K562 (cell line): ENCODE measurements around the gene QARS1. TPM values are rescaled to one million over a fixed set of nuclear protein-coding genes. Genes with fewer than 3 reads are reported as not detected.

ENCODE experiments used
- ARID3B ChIP-seq: fragments of 250-450 bp; sonication (Bioruptor Pico); IDR thresholded peaks from 2 replicates; pipeline ENCODE4 v1.4.0; 2020; ENCODE audit warnings: borderline replicate concordance
- KDM4B ChIP-seq, 2 experiments: fragments of 450-650 bp in 1 of 2; sonication (generic) in 1 of 2; IDR thresholded peaks; 2 replicates each; pipeline ENCODE4 v1.6.1; 2016 to 2017; ENCODE audit warnings: borderline replicate concordance in 2 of 2, antibody characterized with exemption in 1 of 2, low read depth in 1 of 2, mild to moderate bottlenecking in 1 of 2
- MEF2D ChIP-seq: conservative IDR thresholded peaks from 2 replicates; pipeline ENCODE4 v1.6.1; 2016; ENCODE audit warnings: low read depth, missing genetic modification characterization, missing compliant biosample characterization
- STAT5B ChIP-seq: fragments of 250-450 bp; sonication (Bioruptor Pico); IDR thresholded peaks from 2 replicates; pipeline ENCODE4 v1.8.0; 2021; ENCODE audit warnings: mild to moderate bottlenecking, inconsistent platforms
- ZNF764 ChIP-seq: fragments of 250-450 bp; sonication (Bioruptor Pico); IDR thresholded peaks from 2 replicates; pipeline ENCODE4 v1.4.0; 2020; ENCODE audit warnings: low read depth, mild to moderate bottlenecking, moderate library complexity
- ZSCAN32 ChIP-seq: fragments of 450-650 bp; formaldehyde crosslinking; IDR thresholded peaks from 2 replicates; pipeline ENCODE4 v1.4.0; 2020; ENCODE audit warnings: mild to moderate bottlenecking, moderate library complexity
- polyA plus RNA-seq, 8 experiments: library from polyadenylated mRNA; depleted of rRNA in 4 of 8; stranded (reverse) in 5 of 8; unstranded in 3 of 8; fragments of >200 nt; fragmentation: Nextera tagmentation in 2 of 8; fragmentation: Illumina TruSeq in 1 of 8; extraction: Ambion mirVana in 2 of 8; extraction: Trizol in 1 of 8; gene quantifications; 2 replicates each; pipeline versions ENCODE4 v1.2.1 to v1.2.3, GENCODE V29; 2011 to 2014; ENCODE audit warnings: inconsistent platforms in 1 of 8, missing spikeins in 1 of 8
- total RNA-seq, 7 experiments: library from RNA; depleted of rRNA in 6 of 7; stranded (reverse); fragments of >200 nt in 6 of 7; fragmentation: Illumina TruSeq in 2 of 7; extraction: Trizol in 2 of 7; gene quantifications; 2 replicates each; pipeline versions ENCODE4 v1.2.1 to v1.2.3, GENCODE V29; 2011 to 2021; ENCODE audit warnings: low replicate concordance in 1 of 7
- TF ChIP-seq, protein P1 (sequence below): fragments of 200-600 bp; sonication (generic); IDR thresholded peaks from one replicate; pipeline ENCODE4 v1.6.1; 2012; ENCODE audit warnings: mild to moderate bottlenecking, low read depth, low read length, inconsistent platforms
- TF ChIP-seq, protein P2 (sequence below): fragments of 450-650 bp; IDR thresholded peaks from 2 replicates; pipeline ENCODE4 v1.6.1; 2017; ENCODE audit warnings: antibody characterized with exemption, mild to moderate bottlenecking

The QARS1 gene
- total and polyA plus RNA-seq, 9 of the 15 experiments (the other 6 are each of a cell fraction or from before 2014, with no cell fraction given) = 148 to 310 (median 273) TPM

- TF ChIP-seq, protein P1, sequence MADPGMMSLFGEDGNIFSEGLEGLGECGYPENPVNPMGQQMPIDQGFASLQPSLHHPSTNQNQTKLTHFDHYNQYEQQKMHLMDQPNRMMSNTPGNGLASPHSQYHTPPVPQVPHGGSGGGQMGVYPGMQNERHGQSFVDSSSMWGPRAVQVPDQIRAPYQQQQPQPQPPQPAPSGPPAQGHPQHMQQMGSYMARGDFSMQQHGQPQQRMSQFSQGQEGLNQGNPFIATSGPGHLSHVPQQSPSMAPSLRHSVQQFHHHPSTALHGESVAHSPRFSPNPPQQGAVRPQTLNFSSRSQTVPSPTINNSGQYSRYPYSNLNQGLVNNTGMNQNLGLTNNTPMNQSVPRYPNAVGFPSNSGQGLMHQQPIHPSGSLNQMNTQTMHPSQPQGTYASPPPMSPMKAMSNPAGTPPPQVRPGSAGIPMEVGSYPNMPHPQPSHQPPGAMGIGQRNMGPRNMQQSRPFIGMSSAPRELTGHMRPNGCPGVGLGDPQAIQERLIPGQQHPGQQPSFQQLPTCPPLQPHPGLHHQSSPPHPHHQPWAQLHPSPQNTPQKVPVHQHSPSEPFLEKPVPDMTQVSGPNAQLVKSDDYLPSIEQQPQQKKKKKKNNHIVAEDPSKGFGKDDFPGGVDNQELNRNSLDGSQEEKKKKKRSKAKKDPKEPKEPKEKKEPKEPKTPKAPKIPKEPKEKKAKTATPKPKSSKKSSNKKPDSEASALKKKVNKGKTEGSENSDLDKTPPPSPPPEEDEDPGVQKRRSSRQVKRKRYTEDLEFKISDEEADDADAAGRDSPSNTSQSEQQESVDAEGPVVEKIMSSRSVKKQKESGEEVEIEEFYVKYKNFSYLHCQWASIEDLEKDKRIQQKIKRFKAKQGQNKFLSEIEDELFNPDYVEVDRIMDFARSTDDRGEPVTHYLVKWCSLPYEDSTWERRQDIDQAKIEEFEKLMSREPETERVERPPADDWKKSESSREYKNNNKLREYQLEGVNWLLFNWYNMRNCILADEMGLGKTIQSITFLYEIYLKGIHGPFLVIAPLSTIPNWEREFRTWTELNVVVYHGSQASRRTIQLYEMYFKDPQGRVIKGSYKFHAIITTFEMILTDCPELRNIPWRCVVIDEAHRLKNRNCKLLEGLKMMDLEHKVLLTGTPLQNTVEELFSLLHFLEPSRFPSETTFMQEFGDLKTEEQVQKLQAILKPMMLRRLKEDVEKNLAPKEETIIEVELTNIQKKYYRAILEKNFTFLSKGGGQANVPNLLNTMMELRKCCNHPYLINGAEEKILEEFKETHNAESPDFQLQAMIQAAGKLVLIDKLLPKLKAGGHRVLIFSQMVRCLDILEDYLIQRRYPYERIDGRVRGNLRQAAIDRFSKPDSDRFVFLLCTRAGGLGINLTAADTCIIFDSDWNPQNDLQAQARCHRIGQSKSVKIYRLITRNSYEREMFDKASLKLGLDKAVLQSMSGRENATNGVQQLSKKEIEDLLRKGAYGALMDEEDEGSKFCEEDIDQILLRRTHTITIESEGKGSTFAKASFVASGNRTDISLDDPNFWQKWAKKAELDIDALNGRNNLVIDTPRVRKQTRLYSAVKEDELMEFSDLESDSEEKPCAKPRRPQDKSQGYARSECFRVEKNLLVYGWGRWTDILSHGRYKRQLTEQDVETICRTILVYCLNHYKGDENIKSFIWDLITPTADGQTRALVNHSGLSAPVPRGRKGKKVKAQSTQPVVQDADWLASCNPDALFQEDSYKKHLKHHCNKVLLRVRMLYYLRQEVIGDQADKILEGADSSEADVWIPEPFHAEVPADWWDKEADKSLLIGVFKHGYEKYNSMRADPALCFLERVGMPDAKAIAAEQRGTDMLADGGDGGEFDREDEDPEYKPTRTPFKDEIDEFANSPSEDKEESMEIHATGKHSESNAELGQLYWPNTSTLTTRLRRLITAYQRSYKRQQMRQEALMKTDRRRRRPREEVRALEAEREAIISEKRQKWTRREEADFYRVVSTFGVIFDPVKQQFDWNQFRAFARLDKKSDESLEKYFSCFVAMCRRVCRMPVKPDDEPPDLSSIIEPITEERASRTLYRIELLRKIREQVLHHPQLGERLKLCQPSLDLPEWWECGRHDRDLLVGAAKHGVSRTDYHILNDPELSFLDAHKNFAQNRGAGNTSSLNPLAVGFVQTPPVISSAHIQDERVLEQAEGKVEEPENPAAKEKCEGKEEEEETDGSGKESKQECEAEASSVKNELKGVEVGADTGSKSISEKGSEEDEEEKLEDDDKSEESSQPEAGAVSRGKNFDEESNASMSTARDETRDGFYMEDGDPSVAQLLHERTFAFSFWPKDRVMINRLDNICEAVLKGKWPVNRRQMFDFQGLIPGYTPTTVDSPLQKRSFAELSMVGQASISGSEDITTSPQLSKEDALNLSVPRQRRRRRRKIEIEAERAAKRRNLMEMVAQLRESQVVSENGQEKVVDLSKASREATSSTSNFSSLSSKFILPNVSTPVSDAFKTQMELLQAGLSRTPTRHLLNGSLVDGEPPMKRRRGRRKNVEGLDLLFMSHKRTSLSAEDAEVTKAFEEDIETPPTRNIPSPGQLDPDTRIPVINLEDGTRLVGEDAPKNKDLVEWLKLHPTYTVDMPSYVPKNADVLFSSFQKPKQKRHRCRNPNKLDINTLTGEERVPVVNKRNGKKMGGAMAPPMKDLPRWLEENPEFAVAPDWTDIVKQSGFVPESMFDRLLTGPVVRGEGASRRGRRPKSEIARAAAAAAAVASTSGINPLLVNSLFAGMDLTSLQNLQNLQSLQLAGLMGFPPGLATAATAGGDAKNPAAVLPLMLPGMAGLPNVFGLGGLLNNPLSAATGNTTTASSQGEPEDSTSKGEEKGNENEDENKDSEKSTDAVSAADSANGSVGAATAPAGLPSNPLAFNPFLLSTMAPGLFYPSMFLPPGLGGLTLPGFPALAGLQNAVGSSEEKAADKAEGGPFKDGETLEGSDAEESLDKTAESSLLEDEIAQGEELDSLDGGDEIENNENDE = no peak
- TF ChIP-seq ARID3B (CRISPR knock-in tag) (no peak), STAT5B (CRISPR knock-in tag) (no peak), ZSCAN32 (no peak), KDM4B (IDR thresholded peaks at IDR 0.05; ENCODE audit: borderline replicate concordance in 2 of 2, low read depth in 1 of 2) (no peak), ZNF764 (CRISPR knock-in tag) (no peak), MEF2D (no peak)
- TF ChIP-seq, protein P2, sequence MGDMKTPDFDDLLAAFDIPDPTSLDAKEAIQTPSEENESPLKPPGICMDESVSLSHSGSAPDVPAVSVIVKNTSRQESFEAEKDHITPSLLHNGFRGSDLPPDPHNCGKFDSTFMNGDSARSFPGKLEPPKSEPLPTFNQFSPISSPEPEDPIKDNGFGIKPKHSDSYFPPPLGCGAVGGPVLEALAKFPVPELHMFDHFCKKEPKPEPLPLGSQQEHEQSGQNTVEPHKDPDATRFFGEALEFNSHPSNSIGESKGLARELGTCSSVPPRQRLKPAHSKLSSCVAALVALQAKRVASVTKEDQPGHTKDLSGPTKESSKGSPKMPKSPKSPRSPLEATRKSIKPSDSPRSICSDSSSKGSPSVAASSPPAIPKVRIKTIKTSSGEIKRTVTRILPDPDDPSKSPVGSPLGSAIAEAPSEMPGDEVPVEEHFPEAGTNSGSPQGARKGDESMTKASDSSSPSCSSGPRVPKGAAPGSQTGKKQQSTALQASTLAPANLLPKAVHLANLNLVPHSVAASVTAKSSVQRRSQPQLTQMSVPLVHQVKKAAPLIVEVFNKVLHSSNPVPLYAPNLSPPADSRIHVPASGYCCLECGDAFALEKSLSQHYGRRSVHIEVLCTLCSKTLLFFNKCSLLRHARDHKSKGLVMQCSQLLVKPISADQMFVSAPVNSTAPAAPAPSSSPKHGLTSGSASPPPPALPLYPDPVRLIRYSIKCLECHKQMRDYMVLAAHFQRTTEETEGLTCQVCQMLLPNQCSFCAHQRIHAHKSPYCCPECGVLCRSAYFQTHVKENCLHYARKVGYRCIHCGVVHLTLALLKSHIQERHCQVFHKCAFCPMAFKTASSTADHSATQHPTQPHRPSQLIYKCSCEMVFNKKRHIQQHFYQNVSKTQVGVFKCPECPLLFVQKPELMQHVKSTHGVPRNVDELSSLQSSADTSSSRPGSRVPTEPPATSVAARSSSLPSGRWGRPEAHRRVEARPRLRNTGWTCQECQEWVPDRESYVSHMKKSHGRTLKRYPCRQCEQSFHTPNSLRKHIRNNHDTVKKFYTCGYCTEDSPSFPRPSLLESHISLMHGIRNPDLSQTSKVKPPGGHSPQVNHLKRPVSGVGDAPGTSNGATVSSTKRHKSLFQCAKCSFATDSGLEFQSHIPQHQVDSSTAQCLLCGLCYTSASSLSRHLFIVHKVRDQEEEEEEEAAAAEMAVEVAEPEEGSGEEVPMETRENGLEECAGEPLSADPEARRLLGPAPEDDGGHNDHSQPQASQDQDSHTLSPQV = no peak
These were observed 10.4 kb downstream of the QARS1 start, which contains the start of gene QRICH1 (continued) for GRCh38 chr3:49093853-49094767.
